ENCODE measurements around the gene LILRA5. TPM values are rescaled to one million over a fixed set of nuclear protein-coding genes. Genes with fewer than 3 reads are reported as not detected.

LILRA5 gene
- total and polyA plus RNA-seq, 2 of the 13 experiments (the other 11 are each of a cell fraction or from before 2014, with no cell fraction given): not detected

- 7% methylated on average over 4 of the region's 4 CpGs for WGBS (ENCODE audit: low lambda C conversion rate)
- no peak for DNase-seq (ENCODE audit: low spot score)
- in situ Hi-C loops (cut with HindIII; ENCODE audit: extremely low pct_ligation_motif_present, low pct_unique_long_range_greater_than_20kb) (no loop called here), intact Hi-C loops (cut with micrococcal nuclease; ENCODE audit: unreplicated experiment) (no loop called here)
- Histone ChIP-seq H3K4me2 (ENCODE audit: low read depth, low read length) (no peak overlapping the region), H3K27me3 (ENCODE audit: control insufficient read depth in 1 of 2, insufficient read depth in 2 of 2, low read length in 2 of 2) (peaks cover 0 to 16% of the 10 kb centered on the region in 2 experiments; a peak in 4 of 5 replicates), H2AFZ (ENCODE audit: low read length) (no peak overlapping the region), H3K9ac (ENCODE audit: insufficient read depth, low read depth, low read length) (no peak overlapping the region), H3K4me1 (ENCODE audit: insufficient read depth, low read length) (no peaks in the 10 kb centered on the region), H3K9me3 (ENCODE audit: low read length) (no peaks in the 10 kb centered on the region), H3K79me2 (ENCODE audit: insufficient read depth, low read length) (no peaks in the 10 kb centered on the region), H3K27ac (ENCODE audit: extremely low read length, insufficient read depth, low read length) (no peak overlapping the region), H3K4me3 (replicated peaks in 1 of 3; ENCODE audit: insufficient read depth in 1 of 3, low read depth in 2 of 3, low read length in 3 of 3) (no peak overlapping the region), H4K20me1 (ENCODE audit: insufficient read depth, low read length) (no peaks in the 10 kb centered on the region), H3K36me3 (replicated peaks in 1 of 2; ENCODE audit: control insufficient read depth in 1 of 2, insufficient read depth in 2 of 2, low read length in 2 of 2) (no peaks in the 10 kb centered on the region)
- BruUV-seq (replicated peaks): no TSS peak
- ChIA-PET POLR2A (no interaction called here), CTCF (ENCODE audit: low intra/inter-chr PET ratio, low total read pairs) (no interaction called here)
- no peak for FAIRE-seq
- no peak for ATAC-seq
- no peak for TF ChIP-seq ZNF605 (CRISPR knock-in tag; IDR thresholded peaks at IDR 0.05)
- TF ChIP-seq ZNF207 (IDR thresholded peaks at IDR 0.05; ENCODE audit: borderline replicate concordance): no peak
- no peak for TF ChIP-seq KIAA2018 (CRISPR knock-in tag; IDR thresholded peaks at IDR 0.05; ENCODE audit: borderline replicate concordance)
- TF ChIP-seq FOSL1 (CRISPR knock-in tag; IDR thresholded peaks at IDR 0.05; ENCODE audit: borderline replicate concordance): no peak
- no peak for TF ChIP-seq POGZ (CRISPR knock-in tag; IDR thresholded peaks at IDR 0.05)
- no peak for TF ChIP-seq PHF20 (CRISPR knock-in tag; IDR thresholded peaks at IDR 0.05)
- no peak for TF ChIP-seq DBP (CRISPR knock-in tag; IDR thresholded peaks at IDR 0.05; ENCODE audit: not compliant biosample characterization)
- TF ChIP-seq CENPT (CRISPR knock-in tag; IDR thresholded peaks at IDR 0.05; ENCODE audit: low read depth): no peak
- no peak for TF ChIP-seq ZNF382 (CRISPR knock-in tag; IDR thresholded peaks at IDR 0.05; ENCODE audit: borderline replicate concordance)
- TF ChIP-seq NFKB2 (CRISPR knock-in tag; IDR thresholded peaks at IDR 0.05; ENCODE audit: borderline replicate concordance): no peak
These were observed 25.5 kb downstream of the LILRA5 start for GRCh38 chr19:54287456-54287855.
